ENCODE results near the gene CTNNA3.

The CTNNA3 gene

GRCh38 chr10:66214721-66215404, 1481.1 kb downstream of the CTNNA3 start:
- peak; percentile 20 for DNase-seq (ENCODE audit: low spot score)

DNA sequence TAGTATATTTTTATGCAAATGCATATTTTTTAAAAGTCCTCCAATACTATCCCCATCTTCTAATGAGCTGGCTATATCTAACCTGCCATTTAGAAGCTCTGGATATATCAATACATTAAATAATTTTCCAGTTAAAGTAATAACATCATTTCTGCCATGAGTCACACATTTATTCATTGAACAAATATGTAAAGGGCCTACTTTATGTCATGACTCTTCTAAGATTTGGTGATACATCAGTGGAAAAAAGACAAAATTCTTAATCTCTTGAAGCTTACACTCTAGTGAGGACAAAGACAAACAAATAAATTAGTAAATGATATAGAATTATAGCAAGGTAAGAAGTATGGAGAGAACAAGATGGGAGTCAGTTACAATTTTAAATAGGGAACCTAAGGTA, 1487.0 kb downstream of the CTNNA3 start:
- DNase-seq (ENCODE audit: low spot score), result no peak

DNA sequence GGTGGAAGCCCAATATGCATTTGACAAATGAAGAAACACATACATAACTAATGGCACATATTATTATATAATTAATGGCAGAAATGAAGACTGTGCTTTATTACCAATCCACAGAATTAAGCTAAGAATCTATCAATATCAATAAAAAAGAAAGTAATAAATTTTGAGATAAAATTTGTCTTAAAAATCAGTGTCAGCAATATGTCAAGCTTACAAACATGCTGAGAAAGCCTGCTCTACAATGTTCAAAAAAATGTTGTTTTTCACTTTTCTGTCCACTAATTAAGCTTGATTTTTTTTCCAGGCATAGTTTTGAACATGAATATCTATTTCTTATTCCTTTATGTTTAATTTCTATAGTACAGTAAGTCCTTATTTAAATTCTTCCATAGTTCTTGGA, 1491.2 kb downstream of the CTNNA3 start:
- no peak for DNase-seq (ENCODE audit: low spot score)

DNA sequence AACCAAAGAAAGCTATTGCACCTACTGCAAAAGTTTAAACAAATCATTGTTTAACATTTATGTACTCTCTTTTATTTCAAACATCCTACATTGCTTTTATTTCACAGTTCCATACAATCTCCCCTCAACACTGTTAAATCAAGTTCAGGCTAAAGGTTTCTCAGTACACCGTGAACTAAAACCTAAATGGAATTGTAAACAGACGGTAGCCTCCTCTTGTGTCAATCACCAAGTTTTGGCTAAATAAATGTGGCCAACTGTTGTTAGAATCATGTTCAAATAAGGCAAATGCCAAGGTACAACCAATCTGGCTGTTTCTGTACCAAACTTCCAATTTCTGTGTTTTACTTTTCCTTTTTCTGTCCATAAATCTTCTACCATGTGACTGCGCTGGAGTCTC, 1493.9 kb downstream of the CTNNA3 start:
- DNase-seq (ENCODE audit: low spot score), result no peak

DNA sequence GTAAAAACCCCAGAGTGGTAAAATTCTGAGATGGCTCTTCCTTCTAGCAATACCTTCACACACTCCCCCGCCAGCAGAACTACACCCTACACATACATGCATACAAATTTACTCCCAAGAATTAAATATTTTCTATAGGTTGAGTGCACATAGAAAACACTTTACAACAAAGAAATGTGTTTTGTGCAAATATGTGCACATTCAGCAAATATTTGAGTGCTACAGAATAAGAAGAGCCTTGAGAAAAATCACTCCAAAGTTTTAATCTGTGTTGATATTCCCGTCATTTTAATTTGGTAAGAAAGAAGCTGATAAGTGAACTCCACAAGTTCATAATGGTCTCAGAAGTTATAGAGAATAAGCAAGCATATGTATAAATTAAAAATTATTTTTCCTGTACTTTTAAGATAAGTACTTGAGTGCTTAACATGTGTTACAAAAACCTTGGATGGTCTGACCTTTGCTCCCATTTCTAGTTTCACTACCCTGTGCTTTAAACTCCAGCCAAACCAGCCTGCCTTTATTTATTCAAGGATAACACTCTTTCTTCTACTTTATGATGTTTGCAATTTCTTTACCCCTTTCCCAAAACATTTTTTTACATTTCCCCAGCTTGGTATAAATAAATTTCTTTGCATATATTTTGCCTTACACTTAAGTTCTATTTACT, 1503.7 kb downstream of the CTNNA3 start:
- no peak for DNase-seq (ENCODE audit: low spot score)

DNA sequence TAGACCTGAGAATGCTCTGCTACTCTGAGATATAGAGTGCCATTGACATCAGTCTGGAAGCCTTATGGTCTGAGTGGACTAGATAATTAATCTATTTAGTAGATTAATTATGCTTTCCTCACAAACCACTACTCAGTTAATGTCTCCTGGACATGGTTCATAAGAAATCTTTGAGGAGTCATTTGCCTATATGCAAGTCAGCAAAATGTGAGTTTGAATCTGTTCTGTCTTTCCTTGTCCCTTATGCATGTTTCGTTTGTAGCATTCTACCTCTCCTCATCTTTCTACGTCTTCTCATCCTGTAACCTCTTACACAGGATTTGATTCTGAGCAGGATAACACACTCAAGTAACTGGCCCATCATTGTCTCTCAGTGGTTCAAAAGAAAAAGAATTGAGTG, 1505.6 kb downstream of the CTNNA3 start:
- DNase-seq (ENCODE audit: low spot score), result no peak

GRCh38 chr10:66189271-66189670, 1506.7 kb downstream of the CTNNA3 start:
- DNase-seq (ENCODE audit: low spot score), result no peak

GRCh38 chr10:66187053-66187733, 1508.8 kb downstream of the CTNNA3 start:
- DNase-seq (ENCODE audit: low spot score), result no peak

- no peak for DNase-seq (ENCODE audit: low spot score)
These were observed 1513.0 kb downstream of the CTNNA3 start for GRCh38 chr10:66183028-66183427.

GRCh38 chr10:66180581-66181318, 1515.2 kb downstream of the CTNNA3 start:
- peak; percentile 27 for DNase-seq (ENCODE audit: low spot score)

- no peak for DNase-seq (ENCODE audit: low spot score)
These were observed 1516.0 kb downstream of the CTNNA3 start for GRCh38 chr10:66180021-66180420.

- no peak for DNase-seq (ENCODE audit: low spot score)
These were observed 1519.2 kb downstream of the CTNNA3 start for GRCh38 chr10:66176772-66177171.

DNA sequence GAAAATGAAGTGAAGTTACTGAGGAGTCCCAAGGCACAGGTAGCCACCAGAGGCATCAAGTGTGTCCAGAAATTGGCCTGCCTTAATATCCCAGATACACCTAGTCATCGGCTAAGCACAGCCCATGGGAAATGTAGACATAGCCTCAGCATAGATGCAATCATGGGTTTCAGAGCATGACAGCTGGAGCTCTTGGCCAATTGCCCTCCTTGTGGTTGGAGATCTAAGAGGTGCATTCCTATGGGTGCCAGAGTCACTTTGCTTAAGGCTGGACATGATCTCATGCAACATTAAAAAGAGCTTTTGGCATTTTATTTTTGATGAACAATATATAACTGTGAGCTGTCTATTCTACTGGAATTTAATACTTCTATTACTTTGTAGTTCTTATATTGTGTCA, 1528.2 kb downstream of the CTNNA3 start:
- no peak for DNase-seq (ENCODE audit: low spot score)

- no peak for DNase-seq (ENCODE audit: low spot score)
These were observed 1533.3 kb downstream of the CTNNA3 start for GRCh38 chr10:66162560-66163143.

GRCh38 chr10:66151346-66151745, 1544.6 kb downstream of the CTNNA3 start:
- no peak for DNase-seq (ENCODE audit: low spot score)

DNA sequence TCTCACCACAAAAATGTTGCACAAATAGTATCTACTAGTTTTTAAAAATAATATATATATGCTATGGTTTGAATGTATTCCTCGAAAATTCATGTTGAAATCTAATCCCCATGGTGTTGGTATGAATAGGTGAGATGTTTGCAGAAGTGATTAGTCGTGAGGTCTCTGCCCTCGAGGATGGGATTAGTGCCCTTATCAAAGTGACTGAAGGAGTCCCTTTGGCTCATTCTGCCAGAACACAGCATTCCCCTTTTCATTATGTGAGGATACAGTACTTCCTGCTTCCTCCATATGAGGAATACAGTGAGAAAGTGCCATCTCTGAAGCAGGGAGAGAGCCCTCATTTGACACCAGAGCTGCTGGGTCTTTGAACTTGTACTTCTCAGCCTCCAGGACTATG, 1547.7 kb downstream of the CTNNA3 start:
- no peak for DNase-seq (ENCODE audit: low spot score)

- no peak for DNase-seq (ENCODE audit: low spot score)
These were observed 1552.0 kb downstream of the CTNNA3 start for GRCh38 chr10:66144016-66144415.

GRCh38 chr10:66102756-66103155, 1593.2 kb downstream of the CTNNA3 start:
- no peak for DNase-seq (ENCODE audit: low spot score)

- no peak for DNase-seq (ENCODE audit: low spot score)
These were observed 1597.2 kb downstream of the CTNNA3 start for GRCh38 chr10:66098595-66099480.

DNA sequence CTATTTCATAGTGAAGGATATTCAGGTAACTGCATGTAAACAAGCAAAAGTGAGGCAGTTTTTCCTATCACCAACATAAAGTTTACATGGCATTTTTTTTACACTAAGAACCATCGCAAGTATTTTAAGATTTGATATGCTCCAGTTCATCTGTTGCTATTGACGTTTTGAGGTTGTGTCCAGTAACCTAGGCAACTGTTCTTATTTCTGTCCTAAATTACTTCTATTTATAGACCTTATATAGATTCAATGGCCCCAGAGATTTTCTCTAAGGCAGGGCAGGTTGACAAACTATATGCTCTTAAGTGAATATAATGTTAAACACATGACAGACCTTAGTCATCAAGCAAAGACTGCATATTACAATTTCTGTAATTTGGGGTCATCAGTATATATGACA, 1600.4 kb downstream of the CTNNA3 start:
- no peak for DNase-seq (ENCODE audit: low spot score)

DNA sequence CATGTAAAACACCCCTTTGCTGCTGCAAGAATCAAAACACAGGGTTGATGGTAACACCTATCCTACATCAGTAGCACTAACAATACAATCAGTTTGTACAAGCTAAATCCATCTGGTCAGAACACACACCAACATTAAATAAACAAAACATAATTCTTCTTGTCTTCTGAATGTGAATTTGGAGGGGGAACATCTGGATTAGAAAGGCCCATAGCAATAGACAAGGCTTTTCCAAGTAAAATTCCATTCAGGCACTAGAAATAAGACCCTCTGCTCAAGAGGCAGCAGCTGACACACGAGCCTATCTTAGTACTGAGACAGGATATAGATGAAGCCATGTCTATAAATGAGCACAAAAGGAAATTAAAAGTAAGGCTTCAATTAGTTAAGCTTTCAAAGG, 1610.1 kb downstream of the CTNNA3 start:
- no peak for DNase-seq (ENCODE audit: low spot score)
